HG02970 (cell line): ENCODE measurements around the gene RPL29.
"Not testable (repeated sequence)": the region's sequence is repeated elsewhere in the genome, so short reads cannot be mapped to it uniquely, and the experiment has no call there.

Experiments
- ATAC-seq: cut with Tn5 transposase; IDR thresholded peaks from one replicate; pipeline ENCODE4 v1.9.1; 2021; ENCODE audit warnings: mild to moderate bottlenecking, moderate library complexity, moderate number of reproducible peaks; ENCODE audit not compliant: unreplicated experiment, low FRiP score

RPL29 gene

DNA sequence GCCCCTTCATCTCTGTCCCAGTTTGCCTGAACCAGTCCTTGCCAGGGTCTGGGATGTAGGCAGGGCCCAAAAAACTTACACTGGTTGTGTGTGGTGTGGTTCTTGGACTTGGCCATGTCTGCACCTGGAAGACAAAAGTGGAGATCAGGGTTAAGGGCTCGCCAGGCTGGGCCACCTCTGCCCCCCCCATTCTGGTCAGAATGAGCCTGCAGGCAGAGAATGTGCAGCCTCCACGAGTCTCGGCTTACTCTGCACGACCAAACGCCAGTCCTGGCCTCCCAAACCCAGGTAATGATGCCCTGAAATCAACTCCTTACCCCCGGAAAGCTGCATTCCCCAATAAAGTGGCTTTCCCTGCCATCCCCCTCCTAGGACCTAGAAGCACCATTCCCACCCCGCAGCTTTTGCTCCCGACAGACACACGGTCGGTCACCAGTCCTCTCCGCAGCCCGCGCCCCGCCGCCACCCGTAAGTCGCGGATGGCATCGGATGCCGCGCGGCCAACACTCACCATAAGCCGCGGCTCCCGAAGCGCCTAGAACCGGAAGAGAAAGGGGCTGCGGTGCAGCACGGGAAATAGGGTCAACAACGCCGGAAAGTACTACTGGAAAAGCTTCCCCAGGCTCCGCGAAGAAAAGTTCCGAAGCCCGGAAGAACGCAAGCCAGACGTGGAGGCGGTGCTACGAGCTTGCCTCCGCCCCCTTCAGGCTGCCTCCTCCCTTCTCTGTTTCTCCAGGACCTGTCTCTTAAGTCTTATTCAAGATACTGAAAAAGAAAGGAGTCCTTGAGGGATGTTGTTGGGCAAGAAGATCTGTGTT is at the start of gene RPL29:
TSS of gene RPL29 (minus strand) at position 550 of the 818 bp plus-strand sequence. CDS start at position 116, 434 bp downstream.
- peak; percentile 84 for ATAC-seq

- no peak for ATAC-seq
Observed at GRCh38 chr3:52044869-52045619, 49.3 kb upstream of the RPL29 start.

- ATAC-seq, result no peak
Observed at GRCh38 chr3:52043750-52044149, 48.1 kb upstream of the RPL29 start.

- not testable (repeated sequence) for ATAC-seq
Observed at GRCh38 chr3:52043039-52043438, 47.3 kb upstream of the RPL29 start.

DNA sequence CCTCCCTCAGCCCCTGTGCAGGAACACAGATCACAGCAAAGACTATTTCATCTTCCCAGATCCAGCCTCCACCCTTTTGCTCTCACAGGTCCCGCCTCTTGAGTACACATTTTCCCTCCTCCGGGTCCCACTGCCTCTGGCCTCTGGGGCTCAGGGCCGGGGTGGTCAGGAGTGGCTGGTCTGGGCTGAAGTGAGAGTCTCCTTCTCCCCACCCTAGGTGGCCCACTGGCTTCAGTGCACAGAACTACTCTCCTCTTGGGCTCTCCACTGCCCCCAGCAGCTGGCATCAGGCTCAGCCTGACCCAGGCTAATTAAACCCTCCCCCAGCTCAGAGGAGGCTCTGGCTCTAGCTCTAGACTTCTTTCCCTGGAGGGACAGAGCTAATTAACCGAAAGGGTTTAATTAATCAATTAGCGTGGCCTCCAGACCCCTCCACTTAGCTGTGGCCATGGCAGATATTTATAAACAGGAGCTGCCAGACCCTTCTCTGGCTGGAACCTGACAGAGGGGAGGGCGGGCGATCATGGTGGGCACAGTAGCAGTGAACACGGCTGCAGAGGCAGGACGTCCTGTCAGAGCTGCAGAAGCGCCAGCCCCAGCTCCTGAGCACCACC is 45.5 kb upstream of the RPL29 start:
- no peak for ATAC-seq

- no peak for ATAC-seq
Observed at GRCh38 chr3:52040600-52040999, 44.9 kb upstream of the RPL29 start.

DNA sequence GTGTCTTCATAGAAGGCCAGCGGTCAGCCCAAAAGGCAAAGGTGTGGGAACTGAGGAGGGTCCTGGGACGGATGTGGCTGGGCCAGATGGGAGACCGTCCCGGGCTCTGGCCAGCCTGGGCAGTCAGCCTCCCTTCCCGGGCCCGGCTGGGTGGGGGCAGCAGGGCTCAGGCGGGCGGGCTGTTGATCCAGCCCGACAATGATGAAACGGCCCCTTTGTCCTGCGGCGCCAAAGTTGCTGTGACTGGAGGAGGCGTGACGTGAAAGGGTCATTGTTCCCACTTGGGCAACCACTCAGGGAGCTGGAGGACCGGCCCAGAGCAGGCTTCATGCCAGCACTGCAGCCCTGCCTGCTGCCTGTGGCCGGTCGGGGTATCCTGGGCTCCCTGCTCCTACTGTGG is 44.2 kb upstream of the RPL29 start:
- ATAC-seq, result no peak

- no peak for ATAC-seq
Observed at GRCh38 chr3:52039426-52039825, 43.7 kb upstream of the RPL29 start.

GRCh38 chr3:52038227-52038626 is 42.5 kb upstream of the RPL29 start:
- ATAC-seq, result no peak

DNA sequence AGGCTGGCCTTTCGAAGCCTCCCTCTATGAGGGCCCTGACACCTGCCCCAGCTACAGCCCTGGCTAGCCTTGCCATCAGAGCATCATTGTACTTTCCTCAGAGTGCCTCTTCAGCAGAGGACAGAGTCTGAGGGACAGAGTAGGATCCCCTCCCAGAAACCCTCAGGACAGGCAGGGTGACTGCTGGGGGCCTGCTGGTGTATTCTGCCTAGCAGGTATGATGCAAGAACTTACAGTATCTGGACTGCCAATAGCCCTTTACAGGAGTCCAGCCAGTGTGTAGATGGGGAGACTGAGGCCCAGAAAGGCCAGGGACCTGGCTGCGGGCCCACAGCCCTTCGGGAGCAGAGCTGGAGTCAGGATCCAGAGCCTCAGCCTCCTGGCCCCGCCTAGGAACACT is 41.6 kb upstream of the RPL29 start:
- ATAC-seq, result no peak

- no peak for ATAC-seq
Observed at GRCh38 chr3:52036829-52037228, 41.1 kb upstream of the RPL29 start.

DNA sequence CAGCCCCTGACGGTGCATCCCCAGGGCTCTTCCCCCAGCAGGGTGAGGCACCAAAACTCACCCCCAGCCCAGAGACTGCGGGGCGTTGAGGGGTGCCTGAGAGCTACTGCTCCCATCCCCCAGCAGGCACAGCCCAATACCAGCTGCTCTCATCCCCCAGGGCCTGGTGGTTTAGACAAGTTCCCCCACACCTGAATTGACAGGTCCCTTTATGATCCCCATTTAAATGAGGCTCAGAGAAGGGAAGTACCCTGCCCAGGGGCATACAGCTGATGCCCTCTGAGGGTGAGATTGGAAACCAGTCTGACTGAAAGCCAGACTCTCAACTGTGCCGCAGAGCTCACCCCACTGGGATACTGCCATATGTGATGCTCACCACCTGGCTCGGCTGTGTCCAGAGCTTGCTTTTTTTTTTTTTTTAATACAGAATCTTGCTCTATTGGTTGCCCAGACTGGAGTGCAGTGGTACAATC is 40.6 kb upstream of the RPL29 start:
- ATAC-seq, result no peak

GRCh38 chr3:52034651-52035050 is 39.0 kb upstream of the RPL29 start:
- no peak for ATAC-seq

DNA sequence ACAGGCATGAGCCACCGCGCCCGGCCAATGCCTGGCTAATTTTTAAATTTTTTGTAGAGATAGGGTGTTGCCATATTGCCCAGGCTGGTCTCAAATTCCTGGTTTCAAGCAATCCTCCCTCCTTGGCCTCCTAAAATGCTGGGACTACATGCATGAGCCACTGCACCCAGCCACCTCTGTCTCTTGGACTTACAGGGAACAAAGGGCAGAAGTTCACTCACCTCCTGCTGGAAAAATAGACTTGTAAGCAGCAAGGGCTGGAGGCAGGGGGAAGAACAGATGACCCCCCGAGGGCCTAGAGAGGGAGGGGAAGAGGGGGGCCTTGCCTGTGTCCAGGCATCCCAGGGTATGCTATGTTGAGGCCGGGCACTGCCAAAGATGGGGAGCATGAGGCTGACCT is 38.5 kb upstream of the RPL29 start:
- no peak for ATAC-seq

DNA sequence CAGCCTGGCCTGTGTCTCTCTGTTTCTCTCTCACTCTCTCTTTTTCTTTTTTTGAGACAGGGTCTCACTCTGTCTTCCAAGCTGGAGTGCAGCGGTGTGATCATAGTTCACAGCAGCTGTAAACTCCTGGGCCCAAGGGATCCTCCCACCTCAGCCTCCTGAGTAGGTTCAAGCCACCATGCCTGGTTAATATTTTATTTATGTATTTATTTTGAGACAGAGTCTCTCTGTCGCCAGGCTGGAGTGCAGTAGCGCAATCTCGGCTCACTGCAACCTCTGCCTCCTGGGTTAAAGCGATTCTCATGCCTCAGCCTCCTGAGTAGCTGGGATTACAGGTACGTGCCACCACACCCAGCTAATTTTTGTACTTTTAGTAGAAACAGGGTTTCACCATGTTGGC is 38.1 kb upstream of the RPL29 start:
- not testable (repeated sequence) for ATAC-seq

DNA sequence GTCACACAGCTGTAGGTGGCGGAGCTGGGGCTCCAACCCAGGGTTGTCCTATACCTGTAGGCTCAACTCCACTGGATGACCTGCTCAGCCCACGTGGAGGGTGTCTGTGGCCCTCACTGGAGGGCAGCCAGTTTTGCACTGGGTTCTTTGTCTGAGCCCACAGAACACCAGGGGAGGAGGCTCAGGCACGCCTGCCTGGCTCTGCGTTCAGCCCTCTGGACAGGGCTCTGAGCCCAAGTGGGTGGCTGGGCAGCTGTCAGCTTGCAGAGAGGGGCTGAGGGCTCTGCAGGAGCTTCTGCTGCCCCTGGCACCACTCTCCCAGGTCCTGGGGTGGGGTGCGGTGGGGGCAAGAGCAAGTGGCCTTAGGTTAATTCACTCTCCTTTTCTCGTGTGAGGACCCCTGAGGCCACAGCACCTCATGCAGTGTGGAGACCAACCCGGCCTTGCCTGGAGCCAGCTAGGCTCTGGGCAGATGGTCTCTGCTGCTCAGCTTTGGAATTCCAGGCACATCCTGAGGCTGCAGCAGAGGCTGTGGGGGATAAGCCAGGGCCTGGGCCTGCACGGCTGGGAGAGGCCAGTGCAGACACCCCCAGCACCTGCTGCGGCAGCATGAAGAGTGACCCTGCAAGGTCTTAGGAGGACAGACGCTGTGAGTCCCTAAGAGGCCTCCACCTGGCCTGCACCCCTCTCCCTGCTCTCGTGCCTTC is 37.2 kb upstream of the RPL29 start:
- no peak for ATAC-seq

DNA sequence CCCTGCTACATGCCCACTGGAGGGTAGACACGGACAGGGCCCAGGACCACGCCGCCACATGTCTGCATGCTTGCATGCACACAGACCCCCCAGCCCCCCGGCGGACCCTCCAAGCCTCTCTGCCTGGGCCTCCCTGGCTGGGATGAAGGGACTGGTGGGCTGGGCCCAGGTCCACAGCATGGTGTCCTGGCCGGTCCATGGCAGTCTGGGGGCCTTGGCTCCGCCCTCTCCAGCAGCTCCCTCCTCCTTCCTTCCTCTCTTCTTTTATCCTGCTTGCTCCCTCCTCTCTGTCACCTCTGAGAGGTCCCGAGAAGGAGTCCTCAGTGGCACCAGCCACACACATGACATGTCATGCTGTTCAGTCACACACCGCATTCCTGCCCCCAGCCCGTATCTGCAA is 36.2 kb upstream of the RPL29 start:
- ATAC-seq, result no peak

DNA sequence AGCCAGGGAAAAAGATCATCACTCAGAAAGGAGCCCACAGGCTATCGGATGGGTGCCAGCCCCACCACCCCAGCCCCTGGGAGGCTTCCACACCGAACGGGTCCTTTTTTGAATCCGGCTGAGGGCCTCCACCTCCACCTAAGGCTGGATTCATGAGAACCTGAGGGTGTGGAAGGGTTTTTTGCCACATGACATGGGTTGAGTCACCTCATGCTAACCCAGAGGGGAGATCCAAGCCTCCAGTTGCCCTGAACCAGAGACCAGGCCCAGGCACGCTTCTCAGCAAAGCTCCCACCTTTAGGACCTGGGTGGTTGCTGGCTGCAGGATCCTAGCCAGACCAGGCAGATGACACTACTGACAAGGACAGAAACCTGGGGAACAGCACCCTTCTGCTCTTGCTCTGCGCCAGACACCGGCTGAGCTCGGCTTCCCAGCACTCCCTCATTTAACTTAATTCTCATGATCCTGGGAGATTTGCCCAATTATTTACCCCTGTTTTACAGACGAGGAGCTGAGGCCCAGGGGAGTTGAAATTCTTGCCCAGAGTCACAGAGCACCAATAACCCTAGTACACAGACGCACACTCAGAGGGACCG is 35.1 kb upstream of the RPL29 start:
- ATAC-seq, result no peak

GRCh38 chr3:52029535-52029934 is 33.8 kb upstream of the RPL29 start:
- ATAC-seq, result no peak

DNA sequence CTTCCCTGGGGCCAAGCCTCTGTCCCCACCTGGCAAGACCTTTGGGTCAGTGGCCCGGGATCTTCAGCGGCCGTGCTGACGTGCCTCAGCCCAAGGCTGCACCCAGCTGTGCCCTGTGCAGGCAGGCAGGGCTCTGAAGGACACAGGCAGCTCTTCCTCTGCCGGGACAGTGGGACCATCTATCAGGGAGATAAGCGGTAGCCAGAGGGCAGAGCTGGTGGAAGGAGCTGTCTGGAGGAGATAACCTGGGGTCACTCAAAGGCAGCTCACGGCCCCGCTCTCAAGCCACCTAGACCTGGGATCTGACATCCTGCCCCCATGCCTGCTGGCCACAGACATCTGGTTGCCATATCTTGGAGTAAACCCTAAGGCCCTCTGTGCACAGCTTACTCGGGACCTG is 33.4 kb upstream of the RPL29 start:
- ATAC-seq, result no peak
